ENCODE measurements around the gene MAP6. TPM values are rescaled to one million over a fixed set of nuclear protein-coding genes. Genes with fewer than 3 reads are reported as not detected.

Gene MAP6
- total RNA-seq, 1 donor from 2014 or later: 0.92 TPM

GRCh38 chr11:75571625-75572024, 97.2 kb downstream of the MAP6 start:
- H3K9me3 Mint-ChIP-seq: no peaks in the 10 kb centered on the region
- TF ChIP-seq CTCF (IDR thresholded peaks at IDR 0.05; ENCODE audit: unreplicated experiment): no peak
- H3K4me3 Mint-ChIP-seq: no peak overlapping the region
- H3K4me1 Mint-ChIP-seq: peaks cover 6% of the 10 kb centered on the region
- no peaks in the 10 kb centered on the region for H3K27me3 Mint-ChIP-seq (ENCODE audit: low read depth)
- no peak overlapping the region for H3K27ac Mint-ChIP-seq
- DNase-seq (ENCODE audit: low spot score in 2 of 2, unreplicated experiment in 2 of 2): no peak
- H3K36me3 Mint-ChIP-seq: peaks cover 36% of the 10 kb centered on the region

GRCh38 chr11:75570559-75571139, 98.2 kb downstream of the MAP6 start:
- Mint-ChIP-seq H3K27ac (no peak overlapping the region), H3K36me3 (peaks cover 40% of the 10 kb centered on the region), H3K4me1 (peaks cover 4% of the 10 kb centered on the region), H3K4me3 (no peak overlapping the region), H3K9me3 (no peaks in the 10 kb centered on the region), H3K27me3 (ENCODE audit: low read depth) (no peaks in the 10 kb centered on the region)
- DNase-seq (ENCODE audit: low spot score in 2 of 2, unreplicated experiment in 2 of 2): no peak
- no peak for TF ChIP-seq CTCF (IDR thresholded peaks at IDR 0.05; ENCODE audit: unreplicated experiment)

GRCh38 chr11:75568616-75569219, 100.1 kb downstream of the MAP6 start:
- Mint-ChIP-seq H3K9me3 (no peaks in the 10 kb centered on the region), H3K4me1 (peaks cover 22% of the 10 kb centered on the region), H3K36me3 (peaks cover 33% of the 10 kb centered on the region), H3K27ac (no peak overlapping the region), H3K4me3 (no peak overlapping the region), H3K27me3 (ENCODE audit: low read depth) (no peaks in the 10 kb centered on the region)
- DNase-seq (ENCODE audit: low spot score in 2 of 2, unreplicated experiment in 2 of 2): no peak
- TF ChIP-seq CTCF (IDR thresholded peaks at IDR 0.05; ENCODE audit: unreplicated experiment): no peak

GRCh38 chr11:75567971-75568370, 100.9 kb downstream of the MAP6 start:
- TF ChIP-seq CTCF (IDR thresholded peaks at IDR 0.05; ENCODE audit: unreplicated experiment): no peak
- Mint-ChIP-seq H3K4me1 (peaks cover 26% of the 10 kb centered on the region), H3K27me3 (ENCODE audit: low read depth) (no peaks in the 10 kb centered on the region), H3K27ac (no peak overlapping the region), H3K4me3 (no peak overlapping the region), H3K36me3 (peaks cover 30% of the 10 kb centered on the region), H3K9me3 (no peaks in the 10 kb centered on the region)
- DNase-seq (ENCODE audit: low spot score in 2 of 2, unreplicated experiment in 2 of 2): no peak

GRCh38 chr11:75566763-75567279, 102.0 kb downstream of the MAP6 start:
- H3K36me3 Mint-ChIP-seq: peaks cover 22% of the 10 kb centered on the region
- DNase-seq (ENCODE audit: low spot score in 2 of 2, unreplicated experiment in 2 of 2): no peak
- H3K27me3 Mint-ChIP-seq (ENCODE audit: low read depth): no peaks in the 10 kb centered on the region
- no peaks in the 10 kb centered on the region for H3K9me3 Mint-ChIP-seq
- peaks cover 26% of the 10 kb centered on the region for H3K4me1 Mint-ChIP-seq
- H3K27ac Mint-ChIP-seq: no peak overlapping the region
- no peak for TF ChIP-seq CTCF (IDR thresholded peaks at IDR 0.05; ENCODE audit: unreplicated experiment)
- H3K4me3 Mint-ChIP-seq: no peak overlapping the region
